Ramos (cell line): ENCODE data around the gene RDH14.

Experiments
- in situ Hi-C: fragments of 300-500 bp; cut with MboI; formaldehyde crosslinking; loops from one replicate; pipeline ENCODE4 v1.14.3; 2022; ENCODE audit warnings: low sequenced_read_pairs; ENCODE audit not compliant: unreplicated experiment

RDH14 gene

GRCh38 chr2:18525852-18526251, 34.6 kb downstream of the RDH14 start:
- in situ Hi-C loops, result loop anchor here (10.0 kb wide), 1 partner anchor 1339 kb away; no protein-coding TSS in a partner anchor

- in situ Hi-C loops, result loop anchor here (10.0 kb wide), 1 partner anchor 1340 kb away; no protein-coding TSS in a partner anchor
Measured at GRCh38 chr2:18525236-18525635, 35.2 kb downstream of the RDH14 start.

- in situ Hi-C loops, result loop anchor here (10.0 to 25.0 kb wide), 2 partner anchors 840 to 1342 kb away; partner anchors contain the start of gene OSR1
Measured at GRCh38 chr2:18522484-18523146, 37.8 kb downstream of the RDH14 start.

- in situ Hi-C loops, result loop anchor here (10.0 to 25.0 kb wide), 2 partner anchors 842 to 1344 kb away; partner anchors contain the start of gene OSR1
Measured at GRCh38 chr2:18520451-18521425, 39.7 kb downstream of the RDH14 start.

- in situ Hi-C loops, result loop anchor here (10.0 to 25.0 kb wide), 2 partner anchors 842 to 1345 kb away; partner anchors contain the start of gene OSR1
Measured at GRCh38 chr2:18519914-18520450, 40.5 kb downstream of the RDH14 start.

GRCh38 chr2:18518116-18519111, 42.0 kb downstream of the RDH14 start:
- in situ Hi-C loops, result loop anchor here (25.0 kb wide), 1 partner anchor 844 kb away; the partner anchor contains the start of gene OSR1

- in situ Hi-C loops, result loop anchor here (25.0 kb wide), 1 partner anchor 845 kb away; the partner anchor contains the start of gene OSR1
Measured at GRCh38 chr2:18517386-18517785, 43.1 kb downstream of the RDH14 start.

- in situ Hi-C loops, result loop anchor here (25.0 kb wide), 1 partner anchor 846 kb away; the partner anchor contains the start of gene OSR1
Measured at GRCh38 chr2:18516112-18516511, 44.3 kb downstream of the RDH14 start.

- in situ Hi-C loops, result loop anchor here (25.0 kb wide), 1 partner anchor 848 kb away; the partner anchor contains the start of gene OSR1
Measured at GRCh38 chr2:18514526-18515461, 45.7 kb downstream of the RDH14 start.

- in situ Hi-C loops, result loop anchor here (25.0 kb wide), 1 partner anchor 852 kb away; the partner anchor contains the start of gene OSR1
Measured at GRCh38 chr2:18510775-18511174, 49.7 kb downstream of the RDH14 start.

GRCh38 chr2:18506883-18507509, 53.5 kb downstream of the RDH14 start:
- in situ Hi-C loops, result loop anchor here (25.0 kb wide), 1 partner anchor 855 kb away; the partner anchor contains the start of gene OSR1

- in situ Hi-C loops, result loop anchor here (25.0 kb wide), 1 partner anchor 856 kb away; the partner anchor contains the start of gene OSR1
Measured at GRCh38 chr2:18505703-18506341, 54.6 kb downstream of the RDH14 start.
